ENCODE data around the gene MATN4.

The MATN4 gene

DNA sequence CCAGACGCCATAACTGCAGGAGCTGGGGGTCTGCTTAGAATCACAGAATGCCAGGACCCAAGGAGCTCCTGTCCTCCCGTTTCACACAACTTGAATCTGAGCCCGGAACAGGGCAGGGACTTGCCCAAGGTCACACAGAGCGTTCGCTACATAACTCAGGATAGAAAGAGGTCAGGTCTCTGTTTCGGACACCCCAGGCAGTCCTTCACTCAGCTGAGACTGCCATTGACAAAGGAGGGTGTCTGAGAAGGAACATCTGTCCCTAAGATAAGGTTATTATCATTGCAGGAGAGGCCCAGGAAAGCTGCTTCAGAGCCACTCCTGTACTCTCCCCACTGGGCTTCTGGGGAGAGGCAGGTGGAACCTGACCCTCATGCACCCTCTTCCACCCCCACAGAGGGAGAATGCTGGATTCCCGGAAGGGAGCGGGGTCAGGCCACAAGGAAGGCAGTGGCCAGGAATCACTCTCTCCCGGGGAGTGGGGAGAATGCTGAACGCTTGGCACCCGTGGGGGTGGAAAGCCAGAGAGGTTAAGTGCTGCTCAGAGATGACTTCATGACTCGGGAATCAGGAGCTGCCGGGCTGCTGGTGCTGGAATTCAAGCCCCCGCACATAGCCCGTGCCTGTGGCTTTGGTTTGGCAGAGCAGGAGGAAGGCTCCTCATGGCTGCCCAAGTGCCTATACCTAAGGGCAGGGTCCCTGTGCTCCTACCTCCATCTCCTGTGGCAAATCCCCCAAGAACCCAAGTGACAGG is 29.4 kb upstream of the MATN4 start:
- Histone ChIP-seq H3K9me3 (ENCODE audit: control insufficient read depth, insufficient read depth, low read length) (no peaks in the 10 kb centered on the region), H3K4me2 (ENCODE audit: low read length) (no peak overlapping the region), H3K36me3 (ENCODE audit: control insufficient read depth, low read length) (no peaks in the 10 kb centered on the region), H3K27ac (ENCODE audit: low read depth, low read length) (no peak overlapping the region), H3K79me2 (ENCODE audit: control insufficient read depth, low read length) (no peaks in the 10 kb centered on the region), H3K4me1 (ENCODE audit: control insufficient read depth, low read length) (no peaks in the 10 kb centered on the region), H4K20me1 (ENCODE audit: control insufficient read depth, insufficient read depth, low read depth, low read length) (no peaks in the 10 kb centered on the region), H3K4me3 (ENCODE audit: low read length) (no peak overlapping the region), H3K9me2 (replicated peaks; ENCODE audit: control insufficient read depth, low read length) (no peaks in the 10 kb centered on the region), H3K27me3 (ENCODE audit: control insufficient read depth, low read length) (peaks cover 22% of the 10 kb centered on the region), H3F3A (ENCODE audit: control insufficient read depth, insufficient read depth) (no peaks in the 10 kb centered on the region)
- TF ChIP-seq, protein P1, sequence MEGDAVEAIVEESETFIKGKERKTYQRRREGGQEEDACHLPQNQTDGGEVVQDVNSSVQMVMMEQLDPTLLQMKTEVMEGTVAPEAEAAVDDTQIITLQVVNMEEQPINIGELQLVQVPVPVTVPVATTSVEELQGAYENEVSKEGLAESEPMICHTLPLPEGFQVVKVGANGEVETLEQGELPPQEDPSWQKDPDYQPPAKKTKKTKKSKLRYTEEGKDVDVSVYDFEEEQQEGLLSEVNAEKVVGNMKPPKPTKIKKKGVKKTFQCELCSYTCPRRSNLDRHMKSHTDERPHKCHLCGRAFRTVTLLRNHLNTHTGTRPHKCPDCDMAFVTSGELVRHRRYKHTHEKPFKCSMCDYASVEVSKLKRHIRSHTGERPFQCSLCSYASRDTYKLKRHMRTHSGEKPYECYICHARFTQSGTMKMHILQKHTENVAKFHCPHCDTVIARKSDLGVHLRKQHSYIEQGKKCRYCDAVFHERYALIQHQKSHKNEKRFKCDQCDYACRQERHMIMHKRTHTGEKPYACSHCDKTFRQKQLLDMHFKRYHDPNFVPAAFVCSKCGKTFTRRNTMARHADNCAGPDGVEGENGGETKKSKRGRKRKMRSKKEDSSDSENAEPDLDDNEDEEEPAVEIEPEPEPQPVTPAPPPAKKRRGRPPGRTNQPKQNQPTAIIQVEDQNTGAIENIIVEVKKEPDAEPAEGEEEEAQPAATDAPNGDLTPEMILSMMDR (IDR thresholded peaks at IDR 0.05; ENCODE audit: low read depth, low read length, poor library complexity, severe bottlenecking), result no peak
- no peak for TF ChIP-seq EZH2phosphoT487 (IDR thresholded peaks at IDR 0.05; ENCODE audit: borderline replicate concordance, low read length)

DNA sequence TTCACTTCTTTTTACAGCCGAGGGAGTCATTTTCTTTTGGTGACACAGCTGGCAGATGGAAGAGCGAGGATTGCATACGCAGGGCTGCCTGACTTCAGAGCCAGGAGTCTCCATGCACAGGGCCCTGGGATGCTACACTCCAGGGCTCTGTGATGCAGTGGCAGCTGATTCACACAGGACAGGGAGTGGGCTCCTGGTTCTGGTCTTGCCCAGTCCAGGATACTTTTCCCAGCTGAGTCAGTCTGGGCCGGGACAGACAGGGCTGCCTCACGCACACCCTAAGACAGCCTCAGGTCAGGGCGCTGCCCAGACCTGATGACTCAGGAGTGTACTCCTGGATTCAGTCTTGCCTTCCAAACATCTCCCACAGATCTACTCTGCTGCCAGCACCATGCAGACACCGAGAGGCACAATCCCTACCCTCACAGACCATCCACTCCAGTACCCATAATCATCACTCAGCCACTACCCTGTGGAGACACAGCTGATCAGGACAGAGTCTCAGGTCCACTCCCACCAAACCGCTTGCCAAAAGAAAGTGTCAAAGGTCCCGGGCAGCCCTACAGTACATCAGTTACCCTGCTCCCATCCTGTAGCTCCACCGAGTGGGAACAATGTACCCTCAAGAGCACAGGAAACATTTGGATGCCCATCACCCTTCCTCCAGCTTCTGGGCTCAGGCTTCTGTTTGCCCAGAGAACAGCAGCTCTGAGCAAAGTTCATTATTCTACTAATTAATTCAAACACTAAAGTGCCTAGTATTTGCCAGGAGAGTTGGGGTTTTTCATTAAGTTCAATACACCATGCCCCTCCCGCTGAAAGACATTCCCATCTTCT is 28.6 kb upstream of the MATN4 start:
- H3K27ac ChIP-seq (ENCODE audit: low read depth, low read length), result no peak overlapping the region
- TF ChIP-seq, protein P1 (IDR thresholded peaks at IDR 0.05; ENCODE audit: low read depth, low read length, poor library complexity, severe bottlenecking), result no peak
- no peak for TF ChIP-seq EZH2phosphoT487 (IDR thresholded peaks at IDR 0.05; ENCODE audit: borderline replicate concordance, low read length)
- H3K9me3 ChIP-seq (ENCODE audit: control insufficient read depth, insufficient read depth, low read length), result no peaks in the 10 kb centered on the region
- no peak overlapping the region for H3K4me3 ChIP-seq (ENCODE audit: low read length)
- no peaks in the 10 kb centered on the region for H3K4me1 ChIP-seq (ENCODE audit: control insufficient read depth, low read length)
- H3F3A ChIP-seq (ENCODE audit: control insufficient read depth, insufficient read depth), result no peaks in the 10 kb centered on the region
- H3K36me3 ChIP-seq (ENCODE audit: control insufficient read depth, low read length), result no peaks in the 10 kb centered on the region
- no peaks in the 10 kb centered on the region for H3K79me2 ChIP-seq (ENCODE audit: control insufficient read depth, low read length)
- peaks cover 15% of the 10 kb centered on the region for H3K27me3 ChIP-seq (ENCODE audit: control insufficient read depth, low read length)
- no peaks in the 10 kb centered on the region for H3K9me2 ChIP-seq (replicated peaks; ENCODE audit: control insufficient read depth, low read length)
- H4K20me1 ChIP-seq (ENCODE audit: control insufficient read depth, insufficient read depth, low read depth, low read length), result no peaks in the 10 kb centered on the region
- H3K4me2 ChIP-seq (ENCODE audit: low read length), result no peak overlapping the region

DNA sequence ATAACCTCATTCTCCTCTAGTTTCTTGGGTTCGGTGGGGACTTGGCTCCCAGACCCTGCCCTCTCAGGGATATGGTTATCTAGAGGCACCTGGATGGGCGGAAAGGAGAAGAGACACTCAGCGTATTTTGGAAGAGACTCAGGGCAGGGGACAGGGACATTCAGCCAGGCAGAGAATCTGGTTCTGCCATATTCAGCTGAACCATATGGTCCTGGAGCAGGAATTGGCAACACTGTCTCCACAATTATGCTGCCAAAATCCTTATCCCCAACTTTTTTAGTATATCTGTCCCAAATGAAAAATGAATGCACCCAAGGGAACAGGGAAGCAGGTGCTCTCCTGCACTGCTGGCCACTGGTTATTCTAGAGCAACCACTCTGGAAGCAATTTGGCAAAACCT is 22.4 kb upstream of the MATN4 start:
- no peaks in the 10 kb centered on the region for H4K20me1 ChIP-seq (ENCODE audit: control insufficient read depth, insufficient read depth, low read depth, low read length)
- H3F3A ChIP-seq (ENCODE audit: control insufficient read depth, insufficient read depth), result no peaks in the 10 kb centered on the region
- H3K79me2 ChIP-seq (ENCODE audit: control insufficient read depth, low read length), result no peaks in the 10 kb centered on the region
- no peaks in the 10 kb centered on the region for H3K9me2 ChIP-seq (replicated peaks; ENCODE audit: control insufficient read depth, low read length)
- H3K36me3 ChIP-seq (ENCODE audit: control insufficient read depth, low read length), result no peaks in the 10 kb centered on the region
- peaks cover 10% of the 10 kb centered on the region for H3K4me1 ChIP-seq (ENCODE audit: control insufficient read depth, low read length)
- TF ChIP-seq EZH2phosphoT487 (IDR thresholded peaks at IDR 0.05; ENCODE audit: borderline replicate concordance, low read length), result no peak
- TF ChIP-seq, protein P1 (IDR thresholded peaks at IDR 0.05; ENCODE audit: low read depth, low read length, poor library complexity, severe bottlenecking), result no peak
- H3K4me2 ChIP-seq (ENCODE audit: low read length), result no peak overlapping the region
- no peaks in the 10 kb centered on the region for H3K27me3 ChIP-seq (ENCODE audit: control insufficient read depth, low read length)
- no peaks in the 10 kb centered on the region for H3K9me3 ChIP-seq (ENCODE audit: control insufficient read depth, insufficient read depth, low read length)
- H3K27ac ChIP-seq (ENCODE audit: low read depth, low read length), result no peak overlapping the region
- no peak overlapping the region for H3K4me3 ChIP-seq (ENCODE audit: low read length)
